ENCODE results near the gene BNIP3.

DNA sequence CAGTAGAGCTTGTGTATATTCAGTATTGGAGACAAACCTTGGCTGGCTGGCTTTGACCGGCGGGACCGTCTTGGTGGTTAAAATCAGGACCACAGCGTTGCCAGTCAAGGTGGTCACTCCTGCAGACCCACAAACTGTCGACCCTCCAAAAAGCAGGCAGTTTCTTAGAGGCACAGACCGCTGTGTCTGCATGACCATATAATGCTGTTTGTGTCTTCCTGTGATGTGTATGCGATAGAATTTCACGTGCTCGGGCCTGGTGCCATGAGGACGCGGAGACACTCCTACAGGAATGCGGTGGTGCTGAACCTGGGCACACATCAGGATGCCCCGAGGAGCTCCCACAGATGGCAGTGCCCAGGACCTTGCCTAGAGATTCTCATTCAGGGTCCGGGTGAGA lies 34.8 kb downstream of the BNIP3 start:
- TF ChIP-seq CREB1 (IDR thresholded peaks at IDR 0.05; ENCODE audit: low read depth) = no peak
- no peak for TF ChIP-seq NFIC (IDR thresholded peaks at IDR 0.05)
- no peak for TF ChIP-seq EP300 (IDR thresholded peaks at IDR 0.05; ENCODE audit: borderline replicate concordance)
- TF ChIP-seq, protein P1, sequence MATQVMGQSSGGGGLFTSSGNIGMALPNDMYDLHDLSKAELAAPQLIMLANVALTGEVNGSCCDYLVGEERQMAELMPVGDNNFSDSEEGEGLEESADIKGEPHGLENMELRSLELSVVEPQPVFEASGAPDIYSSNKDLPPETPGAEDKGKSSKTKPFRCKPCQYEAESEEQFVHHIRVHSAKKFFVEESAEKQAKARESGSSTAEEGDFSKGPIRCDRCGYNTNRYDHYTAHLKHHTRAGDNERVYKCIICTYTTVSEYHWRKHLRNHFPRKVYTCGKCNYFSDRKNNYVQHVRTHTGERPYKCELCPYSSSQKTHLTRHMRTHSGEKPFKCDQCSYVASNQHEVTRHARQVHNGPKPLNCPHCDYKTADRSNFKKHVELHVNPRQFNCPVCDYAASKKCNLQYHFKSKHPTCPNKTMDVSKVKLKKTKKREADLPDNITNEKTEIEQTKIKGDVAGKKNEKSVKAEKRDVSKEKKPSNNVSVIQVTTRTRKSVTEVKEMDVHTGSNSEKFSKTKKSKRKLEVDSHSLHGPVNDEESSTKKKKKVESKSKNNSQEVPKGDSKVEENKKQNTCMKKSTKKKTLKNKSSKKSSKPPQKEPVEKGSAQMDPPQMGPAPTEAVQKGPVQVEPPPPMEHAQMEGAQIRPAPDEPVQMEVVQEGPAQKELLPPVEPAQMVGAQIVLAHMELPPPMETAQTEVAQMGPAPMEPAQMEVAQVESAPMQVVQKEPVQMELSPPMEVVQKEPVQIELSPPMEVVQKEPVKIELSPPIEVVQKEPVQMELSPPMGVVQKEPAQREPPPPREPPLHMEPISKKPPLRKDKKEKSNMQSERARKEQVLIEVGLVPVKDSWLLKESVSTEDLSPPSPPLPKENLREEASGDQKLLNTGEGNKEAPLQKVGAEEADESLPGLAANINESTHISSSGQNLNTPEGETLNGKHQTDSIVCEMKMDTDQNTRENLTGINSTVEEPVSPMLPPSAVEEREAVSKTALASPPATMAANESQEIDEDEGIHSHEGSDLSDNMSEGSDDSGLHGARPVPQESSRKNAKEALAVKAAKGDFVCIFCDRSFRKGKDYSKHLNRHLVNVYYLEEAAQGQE (IDR thresholded peaks at IDR 0.05; ENCODE audit: low read depth) = no peak
- no peak for TF ChIP-seq RAD21 (IDR thresholded peaks at IDR 0.05; ENCODE audit: low read depth)
- no peak for TF ChIP-seq TAF1 (IDR thresholded peaks at IDR 0.05; ENCODE audit: low read depth)
